GM18951 (cell line): ENCODE data around the gene FAM177A1.
"Not testable (repeated sequence)": the region's sequence is repeated elsewhere in the genome, so short reads cannot be mapped to it uniquely, and the experiment has no call there.

Experiments
- POLR2A ChIP-seq: IDR thresholded peaks from 4 replicates; pipeline ENCODE4 v1.6.1; 2011; ENCODE audit warnings: mild to moderate bottlenecking; ENCODE audit not compliant: insufficient read length, insufficient read depth; ENCODE audit errors: extremely low read depth
- in situ Hi-C: fragments of 300-500 bp; cut with MboI; formaldehyde crosslinking; loops from one replicate; pipeline ENCODE4 v1.12.0; 2022; ENCODE audit warnings: low sequenced_read_pairs, mixed read lengths, inconsistent platforms; ENCODE audit not compliant: unreplicated experiment

The FAM177A1 gene, protein sequence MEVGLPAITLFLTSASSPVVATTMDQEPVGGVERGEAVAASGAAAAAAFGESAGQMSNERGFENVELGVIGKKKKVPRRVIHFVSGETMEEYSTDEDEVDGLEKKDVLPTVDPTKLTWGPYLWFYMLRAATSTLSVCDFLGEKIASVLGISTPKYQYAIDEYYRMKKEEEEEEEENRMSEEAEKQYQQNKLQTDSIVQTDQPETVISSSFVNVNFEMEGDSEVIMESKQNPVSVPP

DNA sequence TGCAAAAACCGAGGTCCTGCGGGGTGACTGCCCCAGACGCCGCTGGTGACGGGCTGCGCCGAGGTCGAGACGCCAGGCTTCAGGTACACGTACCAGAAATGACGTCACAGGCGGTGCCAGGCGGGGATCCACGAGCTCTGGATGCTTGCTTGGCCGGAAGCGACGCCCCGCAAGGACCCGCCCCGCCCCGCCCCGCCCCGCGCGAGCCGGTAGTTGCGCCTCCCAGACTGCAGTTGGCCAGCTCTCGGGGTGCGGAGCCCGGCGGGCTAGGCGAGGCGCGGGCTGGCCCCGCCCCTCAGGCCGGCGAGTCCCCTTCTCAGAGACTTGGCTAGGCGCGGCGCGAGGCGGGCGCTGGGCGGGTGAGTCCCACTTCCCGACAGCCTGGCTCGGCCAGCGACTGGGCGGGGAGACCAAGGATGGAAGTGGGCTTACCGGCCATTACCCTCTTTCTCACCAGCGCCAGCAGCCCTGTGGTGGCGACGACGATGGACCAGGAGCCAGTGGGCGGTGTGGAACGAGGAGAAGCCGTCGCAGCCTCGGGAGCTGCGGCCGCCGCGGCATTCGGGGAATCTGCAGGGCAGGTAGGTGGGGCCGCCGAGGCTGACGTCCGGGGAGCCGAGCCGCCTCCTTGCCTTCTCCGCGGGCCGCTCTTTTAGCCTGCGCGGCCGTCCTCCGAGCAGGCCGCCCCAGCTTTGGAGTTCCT is at the start of gene FAM177A1:
TSS of gene FAM177A1 (plus strand) at position 225 of the 703 bp plus-strand sequence. CDS start at position 417, 192 bp downstream.
- in situ Hi-C loops = no loop called here
- TF ChIP-seq POLR2A = peak; percentile 92

DNA sequence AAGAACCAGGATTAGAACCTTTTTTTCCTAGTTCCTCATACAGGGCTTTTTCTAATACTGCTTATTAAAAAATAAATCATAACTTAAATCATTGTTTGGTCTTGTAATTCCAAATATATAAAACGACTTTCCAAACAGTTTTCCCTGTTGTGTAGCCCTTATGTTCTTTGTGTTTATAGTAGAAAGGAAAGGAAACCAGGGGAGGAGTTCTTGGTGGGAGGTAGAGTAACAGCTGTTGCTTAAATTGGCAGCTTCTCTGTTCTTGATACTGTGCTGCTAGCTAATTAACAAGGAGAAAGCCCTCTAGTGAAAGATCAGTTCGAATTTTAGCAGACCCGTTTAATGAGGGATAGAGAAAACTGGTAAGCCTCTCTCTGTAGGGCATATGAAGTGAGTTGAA is 48.3 kb upstream of the FAM177A1 start:
- in situ Hi-C loops = no loop called here
- TF ChIP-seq POLR2A = no peak

DNA sequence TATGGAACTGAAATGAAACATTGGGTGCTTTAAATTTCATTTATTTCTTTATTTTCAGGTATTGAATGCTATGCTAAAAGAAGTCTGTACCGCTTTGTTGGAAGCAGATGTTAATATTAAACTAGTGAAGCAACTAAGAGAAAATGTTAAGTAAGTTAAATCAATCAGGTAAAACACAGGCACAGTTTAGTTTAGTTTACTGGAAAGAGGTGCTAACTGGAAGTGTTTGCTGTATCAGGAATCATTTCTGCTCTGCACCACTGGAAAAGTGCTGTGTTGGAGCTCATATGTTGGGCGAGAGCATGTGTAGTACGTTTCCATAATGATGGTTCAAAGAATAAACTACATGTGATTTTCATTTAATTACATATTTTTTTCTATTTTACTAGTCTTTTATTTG is 46.6 kb upstream of the FAM177A1 start:
- no peak for TF ChIP-seq POLR2A
- in situ Hi-C loops = no loop called here

DNA sequence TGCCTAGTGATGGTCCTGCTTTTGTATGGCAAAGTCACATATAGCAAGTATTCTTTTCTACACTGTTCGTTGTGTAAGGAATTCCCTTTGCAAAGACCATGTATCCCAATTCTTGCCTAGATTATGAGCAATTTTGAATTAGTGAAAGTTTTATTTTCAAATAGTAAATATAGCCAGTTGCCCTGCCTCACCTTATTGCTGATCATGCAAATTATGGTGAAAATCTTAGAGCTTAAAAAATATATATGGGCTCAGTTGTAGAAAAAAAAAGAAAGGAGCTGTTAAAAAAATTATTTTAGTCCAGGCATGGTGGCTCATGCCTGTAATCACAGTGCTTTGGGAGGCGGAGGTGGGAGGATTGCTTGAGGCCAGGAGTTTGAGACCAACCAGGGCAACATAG is 44.5 kb upstream of the FAM177A1 start:
- in situ Hi-C loops = no loop called here
- TF ChIP-seq POLR2A = no peak

DNA sequence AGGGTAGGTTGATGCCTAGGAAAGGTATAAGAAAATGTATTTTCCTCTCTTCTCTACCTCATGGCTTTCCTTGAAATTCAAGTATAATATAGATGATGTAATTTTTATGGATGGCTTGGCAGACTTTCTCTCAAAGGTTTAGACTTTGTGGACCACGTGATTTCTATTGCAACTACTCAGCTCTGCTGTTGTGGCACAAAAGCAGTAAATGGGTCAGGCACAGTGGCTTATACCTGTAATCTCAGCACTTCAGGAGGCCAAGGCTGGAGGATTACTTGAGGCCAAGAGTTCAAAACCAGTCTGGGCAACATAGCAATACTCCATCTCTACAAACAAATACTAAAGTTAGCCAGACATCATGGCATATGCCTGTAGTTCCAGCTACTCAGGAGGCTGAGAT is 41.2 kb upstream of the FAM177A1 start:
- in situ Hi-C loops = no loop called here
- no peak for TF ChIP-seq POLR2A

DNA sequence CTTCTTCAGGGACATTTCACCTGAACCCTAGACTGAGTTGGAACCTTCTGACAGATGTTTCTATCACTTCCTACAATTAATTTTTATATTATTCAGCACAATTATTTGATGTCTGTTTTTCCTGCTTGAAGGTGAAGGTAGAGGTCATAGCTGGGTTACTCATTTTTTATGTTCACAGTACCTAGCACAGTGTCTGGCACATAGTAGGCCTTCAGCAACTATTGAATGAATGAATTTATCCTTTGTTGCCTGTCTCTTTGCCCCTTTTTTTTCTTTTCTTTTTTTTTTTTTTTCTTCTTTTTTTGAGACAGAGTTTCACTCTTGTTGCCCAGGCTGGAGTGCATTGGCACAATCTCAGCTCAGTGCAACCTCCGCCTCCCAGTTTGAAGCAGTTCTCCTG is 29.5 kb upstream of the FAM177A1 start:
- in situ Hi-C loops = no loop called here
- TF ChIP-seq POLR2A = no peak

DNA sequence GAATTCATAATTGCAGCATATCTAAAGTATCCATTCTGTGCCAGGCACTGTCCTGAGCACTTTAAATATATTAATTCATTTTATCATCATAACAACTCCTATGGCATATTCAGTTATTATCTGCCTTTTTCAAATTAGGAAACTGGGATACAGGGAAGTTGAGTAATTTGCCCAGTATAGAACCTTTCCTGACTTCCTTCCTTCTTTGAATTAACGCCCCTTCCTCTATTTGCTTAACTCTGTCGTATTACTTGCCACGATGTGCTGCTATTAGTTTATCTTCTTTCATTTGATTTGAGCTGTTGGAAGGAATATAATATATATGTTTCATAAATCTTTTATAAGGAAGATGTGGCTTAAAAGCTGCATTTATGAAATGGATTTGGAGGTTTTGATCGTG is 25.4 kb upstream of the FAM177A1 start:
- no peak for TF ChIP-seq POLR2A
- in situ Hi-C loops = no loop called here

DNA sequence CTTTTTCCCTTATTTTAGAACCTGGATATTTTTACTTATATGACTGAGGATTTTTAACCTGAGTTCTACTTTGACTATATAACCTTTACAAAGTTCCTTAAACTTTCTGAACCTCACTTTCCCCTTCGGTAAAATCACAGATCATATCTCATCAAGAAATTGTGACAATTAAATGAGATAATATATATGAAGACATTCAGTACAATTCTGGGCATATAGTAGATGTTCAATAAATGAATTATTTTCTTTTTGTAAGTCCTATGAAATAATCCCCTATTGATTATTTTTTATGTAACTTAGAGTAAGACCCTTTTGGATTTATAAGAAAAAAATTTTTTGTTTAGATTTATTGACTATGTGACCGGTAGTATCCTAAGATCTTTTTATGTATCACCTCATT is 17.6 kb upstream of the FAM177A1 start:
- no peak for TF ChIP-seq POLR2A
- in situ Hi-C loops = no loop called here

DNA sequence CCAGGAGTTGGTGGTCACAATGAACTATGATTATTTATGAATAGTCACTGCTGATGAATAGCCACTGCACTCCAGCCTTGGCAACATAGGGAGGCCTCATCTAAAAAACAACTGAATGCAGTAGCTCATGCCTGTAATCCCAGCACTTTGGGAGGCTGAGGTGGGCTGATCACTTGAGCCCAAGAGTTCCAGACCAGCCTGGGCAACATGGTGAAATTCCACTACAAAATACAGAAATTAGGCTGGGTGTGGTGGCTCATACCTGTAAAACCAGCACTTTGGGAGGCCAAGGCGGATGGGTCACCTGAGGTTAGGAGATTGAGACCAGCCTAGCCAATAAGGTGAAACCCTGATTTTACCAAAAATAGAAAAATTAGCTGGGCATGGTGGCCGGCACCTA is 13.5 kb upstream of the FAM177A1 start:
- in situ Hi-C loops = no loop called here
- TF ChIP-seq POLR2A = no peak

DNA sequence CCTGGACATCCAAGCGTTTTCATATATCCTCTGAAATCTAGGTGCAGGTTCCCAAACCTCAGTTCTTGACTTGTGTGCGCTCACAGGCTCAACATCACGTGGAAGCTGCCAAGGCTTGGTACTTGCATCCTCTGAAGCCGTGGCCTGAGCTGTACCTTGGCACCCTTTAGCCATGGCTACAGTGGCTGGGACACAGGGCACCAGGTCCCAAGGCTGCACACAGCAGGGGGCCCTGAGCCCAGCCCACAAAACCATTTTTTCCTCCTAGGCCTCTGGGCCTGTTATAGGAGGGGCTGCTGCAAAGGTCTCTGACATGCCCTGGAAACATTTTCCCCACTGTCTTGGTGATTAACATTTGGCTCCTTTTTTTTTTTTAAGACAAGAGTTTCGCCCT is 11.6 kb upstream of the FAM177A1 start:
- no peak for TF ChIP-seq POLR2A
- in situ Hi-C loops = no loop called here

DNA sequence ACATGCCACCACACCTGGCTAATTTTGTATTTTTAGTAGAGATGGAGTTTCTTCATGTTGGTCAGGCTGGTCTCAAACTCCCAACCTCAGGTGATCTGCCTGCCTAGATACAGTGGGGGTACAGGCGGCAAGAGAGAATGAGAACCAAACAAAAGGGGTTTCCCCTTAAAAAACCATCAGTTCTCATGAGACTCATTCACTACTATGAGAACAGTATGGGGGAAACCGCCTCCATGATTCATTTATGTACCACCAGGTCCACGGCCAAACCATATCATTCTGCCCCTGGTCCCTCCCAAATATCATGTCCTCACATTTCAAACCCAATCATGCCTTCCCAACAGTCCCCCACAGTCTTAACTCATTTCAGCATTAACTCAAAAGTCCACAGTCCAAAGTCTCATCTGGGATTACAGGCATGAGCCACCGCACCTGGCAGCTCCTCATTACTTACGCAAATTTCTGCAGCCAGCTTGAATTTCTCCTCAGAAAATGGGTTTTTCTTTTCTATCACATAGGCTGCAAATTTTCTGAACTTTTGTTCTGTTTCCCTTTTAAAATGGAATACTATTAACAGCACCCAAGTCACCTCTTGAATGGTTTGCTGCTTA is 11.0 kb upstream of the FAM177A1 start:
- in situ Hi-C loops = not testable (repeated sequence)

DNA sequence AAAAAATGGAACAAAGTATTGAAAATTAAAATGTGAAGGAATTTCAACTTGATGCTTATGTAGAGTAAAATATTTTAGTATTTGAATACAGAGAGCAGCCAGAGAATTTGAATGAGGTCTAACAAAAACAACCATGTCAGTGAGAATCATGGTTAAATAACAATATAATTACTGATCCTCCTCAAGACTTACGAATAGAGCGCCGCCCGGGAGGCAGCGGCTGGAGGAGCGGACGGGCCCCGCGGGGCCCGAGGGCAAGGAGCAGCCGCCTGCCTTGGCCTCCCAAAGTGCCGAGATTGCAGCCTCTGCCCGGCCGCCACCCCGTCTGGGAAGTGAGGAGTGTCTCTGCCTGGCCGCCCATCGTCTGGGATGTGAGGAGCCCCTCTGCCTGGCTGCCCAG is 7.8 kb upstream of the FAM177A1 start:
- in situ Hi-C loops = not testable (repeated sequence)

DNA sequence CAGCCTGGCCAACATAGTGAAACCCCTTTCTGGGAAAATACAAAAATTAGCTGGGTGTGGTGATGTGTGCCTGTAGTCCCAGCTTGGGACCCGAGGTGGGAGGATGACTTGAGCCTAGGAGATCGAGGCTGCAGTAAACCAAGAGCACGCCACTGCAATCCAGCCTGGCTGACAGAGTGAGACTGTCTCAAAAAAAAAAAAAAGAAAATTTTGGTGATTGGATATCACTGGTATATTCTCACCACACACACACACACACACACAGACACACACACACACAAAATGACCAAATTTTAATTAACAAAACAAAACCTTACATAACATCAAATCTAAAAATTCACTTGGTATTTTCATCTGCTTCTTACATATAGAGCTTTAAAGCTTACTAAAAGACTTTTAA is 3.4 kb upstream of the FAM177A1 start:
- in situ Hi-C loops = no loop called here
- no peak for TF ChIP-seq POLR2A

DNA sequence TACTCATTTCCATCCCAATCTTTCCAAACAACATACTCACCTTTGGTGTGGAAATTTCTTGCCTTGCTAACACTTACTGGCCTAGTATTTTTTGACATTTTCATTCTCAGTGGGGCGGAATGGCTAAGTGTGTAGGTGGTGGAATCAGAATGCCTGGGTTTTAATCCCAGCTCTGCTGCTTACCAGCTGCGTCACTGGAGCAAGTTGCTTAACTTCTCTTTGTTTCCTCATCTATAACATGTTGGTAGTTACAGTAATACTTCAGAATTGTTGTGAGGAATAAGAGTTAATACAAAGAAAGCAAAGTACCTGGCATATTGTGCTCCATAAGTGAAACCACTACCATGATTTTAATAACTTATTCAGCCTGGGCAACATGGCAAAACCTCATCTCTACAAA is 3.0 kb upstream of the FAM177A1 start:
- in situ Hi-C loops = no loop called here
- no peak for TF ChIP-seq POLR2A
